GM21737 (cell line): ENCODE results near the gene MUSTN1.

Experiments used
- ATAC-seq: cut with Tn5 transposase; IDR thresholded peaks from one replicate; pipeline ENCODE4 v1.9.1; 2021; ENCODE audit warnings: mild to moderate bottlenecking, moderate library complexity; ENCODE audit not compliant: unreplicated experiment

MUSTN1 gene

GRCh38 chr3:52836471-52836845 lies 1.6 kb upstream of the MUSTN1 start:
- ATAC-seq, result no peak

DNA sequence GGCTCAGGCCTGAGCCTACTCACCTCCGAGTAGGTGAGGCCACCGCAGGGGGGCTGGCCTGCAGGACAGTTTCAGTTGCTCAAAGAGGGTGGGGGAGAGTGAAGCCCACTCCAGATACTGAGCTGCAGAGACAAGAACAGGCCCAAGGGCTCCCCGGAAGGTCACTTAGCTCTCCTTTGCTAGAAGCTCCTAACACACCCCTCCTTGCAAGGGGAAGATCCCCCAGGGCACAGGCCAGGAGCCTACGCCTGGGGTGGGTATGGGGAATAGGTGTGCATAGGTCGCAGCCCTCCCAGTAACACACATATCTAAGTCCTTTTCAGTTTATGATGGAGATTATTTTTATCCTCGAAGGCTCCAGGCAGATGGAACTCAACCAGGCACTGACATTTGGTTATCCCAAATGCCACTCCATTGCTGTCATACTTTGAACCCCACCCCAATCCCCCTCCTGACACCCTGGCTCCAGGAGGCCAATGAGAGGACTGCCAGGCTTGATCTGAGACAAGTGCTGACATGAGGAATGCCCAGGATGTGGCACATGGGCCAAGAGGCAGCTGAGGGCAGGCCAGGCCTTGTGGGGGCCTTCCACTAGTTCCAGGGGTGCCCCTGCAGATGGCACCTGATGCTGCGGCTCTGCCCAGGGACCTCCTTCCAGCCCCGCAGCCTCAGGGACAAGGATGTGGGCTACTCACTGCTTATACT lies 1.1 kb upstream of the MUSTN1 start:
- no peak for ATAC-seq

GRCh38 chr3:52833202-52833601 lies 1.6 kb downstream of the MUSTN1 start:
- no peak for ATAC-seq

DNA sequence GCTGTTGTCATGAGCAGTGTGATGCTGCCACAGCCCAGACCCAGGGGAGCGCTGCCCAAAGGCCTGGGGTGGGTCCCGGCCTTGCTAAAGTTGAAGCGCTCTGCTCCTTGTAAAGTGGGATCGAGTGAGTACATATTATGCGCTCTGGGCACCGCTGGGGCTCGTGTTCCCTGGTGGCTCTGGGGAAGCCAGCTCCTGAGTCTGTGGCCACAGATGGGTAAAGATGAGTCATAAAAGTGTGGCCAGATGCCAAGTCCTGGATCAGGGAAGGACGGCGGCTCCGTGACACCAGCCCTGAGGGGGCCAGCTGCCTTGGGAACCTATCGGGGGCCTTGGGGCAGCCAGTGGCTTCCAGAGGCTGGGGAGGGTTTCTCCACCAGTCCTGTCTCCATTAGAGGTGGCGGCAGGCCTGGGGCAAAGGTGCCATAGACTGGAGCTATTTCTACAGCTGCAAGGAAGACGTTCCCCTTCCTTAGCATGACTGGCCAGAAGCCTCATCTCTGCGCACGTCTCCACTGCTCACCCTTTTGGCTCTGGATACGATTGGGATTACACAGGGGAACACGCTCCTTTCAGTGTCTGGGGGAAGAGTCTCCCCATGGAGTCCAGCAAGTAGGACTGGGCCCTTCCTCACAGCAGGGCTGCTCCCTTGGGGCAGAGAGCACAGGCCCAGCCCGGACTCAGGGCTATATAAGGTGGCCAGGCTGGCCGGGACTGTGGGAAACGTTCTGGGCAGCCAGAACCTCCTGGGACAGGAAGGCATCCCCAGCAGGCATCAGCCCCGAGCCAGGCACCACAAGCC lies 3.1 kb downstream of the MUSTN1 start:
- ATAC-seq, result no peak

- ATAC-seq, result no peak
Measured at GRCh38 chr3:52830535-52831258, 4.1 kb downstream of the MUSTN1 start, which contains the start of gene ITIH4. Gene ITIH4, minus strand, starts transcription at chr3:52830672. Its CDS starts 30 bp downstream, at chr3:52830642.

- no peak for ATAC-seq
Measured at GRCh38 chr3:52829906-52830463, 4.8 kb downstream of the MUSTN1 start.

- no peak for ATAC-seq
Measured at GRCh38 chr3:52829482-52829881, 5.3 kb downstream of the MUSTN1 start.

GRCh38 chr3:52827866-52828376 lies 6.9 kb downstream of the MUSTN1 start:
- ATAC-seq, result no peak

GRCh38 chr3:52827441-52827840 lies 7.4 kb downstream of the MUSTN1 start:
- no peak for ATAC-seq

- no peak for ATAC-seq
Measured at GRCh38 chr3:52824037-52824436, 10.8 kb downstream of the MUSTN1 start.

- ATAC-seq, result no peak
Measured at GRCh38 chr3:52822363-52822762, 12.5 kb downstream of the MUSTN1 start.

- ATAC-seq, result no peak
Measured at GRCh38 chr3:52820736-52821135, 14.1 kb downstream of the MUSTN1 start.

GRCh38 chr3:52819936-52820335 lies 14.9 kb downstream of the MUSTN1 start:
- no peak for ATAC-seq

- ATAC-seq, result no peak
Measured at GRCh38 chr3:52817860-52818259, 17.0 kb downstream of the MUSTN1 start.

DNA sequence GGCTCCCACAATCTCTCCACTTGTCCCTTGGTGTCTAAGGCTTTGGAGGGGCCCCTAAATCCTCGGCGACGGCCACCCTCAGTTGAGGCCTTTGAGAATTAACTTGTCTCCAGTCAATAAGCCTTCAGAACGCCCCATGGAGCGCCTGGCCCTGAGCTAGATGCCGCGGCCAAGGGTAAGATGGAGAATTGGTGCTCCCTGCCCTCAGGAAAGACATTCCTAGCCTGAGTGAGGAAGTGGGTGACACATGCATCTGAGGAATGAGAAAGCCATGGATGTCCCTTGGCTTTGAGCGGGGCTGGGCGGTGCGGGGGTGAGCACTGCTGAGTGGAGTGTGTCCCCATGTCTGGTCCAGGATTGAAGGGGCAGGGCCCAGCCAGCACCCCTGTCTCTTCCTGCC lies 17.6 kb downstream of the MUSTN1 start:
- ATAC-seq, result no peak

GRCh38 chr3:52816654-52817053 lies 18.2 kb downstream of the MUSTN1 start:
- no peak for ATAC-seq

DNA sequence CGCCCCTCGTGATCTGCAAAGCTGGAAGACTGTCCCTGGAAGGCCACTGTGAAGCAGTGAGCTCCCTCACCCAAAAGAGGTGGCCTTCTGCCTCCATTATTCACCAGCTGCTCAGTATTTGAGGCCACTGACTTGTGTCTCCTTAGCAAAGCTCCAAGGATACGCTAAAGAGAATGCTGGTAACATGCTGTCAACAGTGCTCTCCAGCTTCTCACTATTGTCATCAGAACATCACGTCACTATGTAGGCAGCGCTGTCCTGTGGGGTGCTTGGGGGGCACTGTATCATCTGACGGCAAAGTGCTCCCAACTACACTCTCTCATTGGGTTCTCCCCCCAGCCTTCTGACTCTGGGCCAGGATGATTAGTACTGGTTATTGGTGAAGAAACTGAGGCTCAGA lies 18.6 kb downstream of the MUSTN1 start:
- no peak for ATAC-seq

- no peak for ATAC-seq
Measured at GRCh38 chr3:52813810-52814209, 21.0 kb downstream of the MUSTN1 start.

- no peak for ATAC-seq
Measured at GRCh38 chr3:52811452-52812011, 23.3 kb downstream of the MUSTN1 start.

DNA sequence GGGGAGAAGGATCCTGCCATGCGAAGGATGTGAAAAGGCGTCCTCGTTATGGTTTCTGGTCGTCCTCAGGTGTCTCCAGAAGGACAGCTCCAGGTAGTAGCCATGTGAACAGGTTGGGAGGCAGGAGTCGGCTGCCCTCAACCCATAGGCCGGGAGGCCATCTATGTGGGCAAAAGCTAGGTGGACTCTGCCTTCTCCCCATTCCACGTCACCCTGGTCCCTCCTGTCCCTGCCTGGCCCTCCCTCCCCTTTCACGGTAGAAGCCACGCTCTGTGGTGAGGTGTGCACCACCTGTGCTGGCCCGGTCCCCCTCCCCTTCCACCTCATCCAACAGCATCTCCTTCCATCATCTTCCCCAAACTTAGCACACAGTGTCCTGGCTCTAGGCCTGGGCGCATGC lies 23.9 kb downstream of the MUSTN1 start:
- no peak for ATAC-seq
